ENCODE measurements around the gene TAF1B. TPM values are rescaled to one million over a fixed set of nuclear protein-coding genes. Genes with fewer than 3 reads are reported as not detected.

TAF1B gene
- total RNA-seq, 1 donor = 29.8 TPM

DNA sequence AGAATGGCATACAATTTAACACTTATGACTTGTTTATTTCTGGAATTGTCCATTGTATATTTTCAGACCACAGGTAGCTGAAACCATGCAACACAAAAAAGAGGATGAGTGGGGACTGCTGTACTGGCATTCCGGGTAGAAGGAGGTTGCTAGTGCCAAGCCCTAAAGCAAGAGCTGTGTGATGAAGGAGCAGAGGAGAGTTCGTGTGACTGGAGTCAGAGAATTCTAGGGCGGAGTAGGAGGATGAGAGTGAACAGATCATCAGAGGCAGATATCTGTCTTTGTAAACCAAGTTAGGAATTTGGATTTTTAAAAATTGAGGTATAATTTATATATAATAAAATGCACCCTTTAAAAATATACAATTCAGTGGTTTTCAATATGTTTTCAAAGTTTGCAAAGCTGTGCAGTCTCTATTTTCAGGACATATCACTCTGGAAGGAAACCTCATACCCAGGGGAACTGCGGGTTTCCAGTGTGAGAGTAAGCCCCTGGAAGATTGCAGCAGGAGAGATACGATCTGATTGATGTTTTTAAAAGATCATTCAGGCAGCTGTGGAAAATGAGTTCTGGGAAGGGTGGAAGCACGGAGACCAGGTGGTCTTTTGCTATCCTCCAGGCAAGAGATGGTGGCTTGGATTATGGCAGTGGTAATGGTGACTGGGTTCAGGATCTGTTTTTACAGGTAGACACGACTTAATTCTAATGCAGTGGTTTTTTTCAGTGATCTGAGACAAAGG, 36.4 kb downstream of the TAF1B start:
- TF ChIP-seq, protein P1, sequence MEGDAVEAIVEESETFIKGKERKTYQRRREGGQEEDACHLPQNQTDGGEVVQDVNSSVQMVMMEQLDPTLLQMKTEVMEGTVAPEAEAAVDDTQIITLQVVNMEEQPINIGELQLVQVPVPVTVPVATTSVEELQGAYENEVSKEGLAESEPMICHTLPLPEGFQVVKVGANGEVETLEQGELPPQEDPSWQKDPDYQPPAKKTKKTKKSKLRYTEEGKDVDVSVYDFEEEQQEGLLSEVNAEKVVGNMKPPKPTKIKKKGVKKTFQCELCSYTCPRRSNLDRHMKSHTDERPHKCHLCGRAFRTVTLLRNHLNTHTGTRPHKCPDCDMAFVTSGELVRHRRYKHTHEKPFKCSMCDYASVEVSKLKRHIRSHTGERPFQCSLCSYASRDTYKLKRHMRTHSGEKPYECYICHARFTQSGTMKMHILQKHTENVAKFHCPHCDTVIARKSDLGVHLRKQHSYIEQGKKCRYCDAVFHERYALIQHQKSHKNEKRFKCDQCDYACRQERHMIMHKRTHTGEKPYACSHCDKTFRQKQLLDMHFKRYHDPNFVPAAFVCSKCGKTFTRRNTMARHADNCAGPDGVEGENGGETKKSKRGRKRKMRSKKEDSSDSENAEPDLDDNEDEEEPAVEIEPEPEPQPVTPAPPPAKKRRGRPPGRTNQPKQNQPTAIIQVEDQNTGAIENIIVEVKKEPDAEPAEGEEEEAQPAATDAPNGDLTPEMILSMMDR (IDR thresholded peaks at IDR 0.05; ENCODE audit: insufficient read depth, low read depth, low read length) = no peak
- no peak for DNase-seq (ENCODE audit: low read depth)
- H3K4me3 ChIP-seq (ENCODE audit: low read depth, low read length) = no peak overlapping the region

DNA sequence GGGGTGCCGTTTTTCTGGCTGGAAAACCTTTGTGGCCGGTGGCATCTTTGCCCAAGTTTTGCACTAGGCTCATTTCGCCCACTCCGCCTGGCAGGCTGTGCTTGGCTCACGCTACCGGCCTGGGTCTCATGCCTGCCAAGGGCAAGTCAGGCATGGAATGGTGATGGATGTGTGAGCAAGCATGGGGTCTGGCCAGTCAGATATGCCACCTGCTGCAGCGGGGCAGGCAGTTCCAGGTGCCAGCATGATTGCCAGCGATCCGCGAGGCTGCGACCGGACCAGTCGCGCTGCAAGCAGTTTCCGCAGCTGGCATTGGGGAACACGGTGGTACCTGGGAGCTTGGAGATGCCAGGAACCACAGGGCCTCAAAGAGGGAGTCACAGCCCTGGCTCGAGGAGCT, 40.6 kb downstream of the TAF1B start:
- TF ChIP-seq, protein P1 (IDR thresholded peaks at IDR 0.05; ENCODE audit: insufficient read depth, low read depth, low read length) = no peak
- H3K4me3 ChIP-seq (ENCODE audit: low read depth, low read length) = no peak overlapping the region
- DNase-seq (ENCODE audit: low read depth) = no peak

DNA sequence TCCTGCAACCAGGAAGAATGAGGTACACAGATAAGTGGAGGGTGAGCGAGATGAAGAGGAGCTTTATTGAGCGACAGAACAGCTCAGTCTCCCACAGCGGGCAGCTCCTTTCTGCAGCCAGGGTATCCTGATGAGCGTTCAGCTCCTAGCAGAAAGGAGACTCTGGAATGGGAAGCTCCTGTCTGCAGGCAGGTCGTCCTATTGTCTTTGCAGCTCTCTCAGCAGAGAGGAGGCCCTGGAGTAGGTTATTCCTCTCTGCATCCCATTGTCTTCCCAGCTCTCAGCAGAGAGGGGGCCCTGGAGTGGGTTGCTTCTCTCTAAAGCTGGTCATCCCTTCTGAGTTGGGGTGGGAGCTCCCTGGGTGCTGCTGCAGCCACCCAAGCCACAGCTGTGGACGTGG, 41.2 kb downstream of the TAF1B start:
- no peak overlapping the region for H3K4me3 ChIP-seq (ENCODE audit: low read depth, low read length)
- TF ChIP-seq, protein P1 (IDR thresholded peaks at IDR 0.05; ENCODE audit: insufficient read depth, low read depth, low read length) = no peak
- DNase-seq (ENCODE audit: low read depth) = no peak

DNA sequence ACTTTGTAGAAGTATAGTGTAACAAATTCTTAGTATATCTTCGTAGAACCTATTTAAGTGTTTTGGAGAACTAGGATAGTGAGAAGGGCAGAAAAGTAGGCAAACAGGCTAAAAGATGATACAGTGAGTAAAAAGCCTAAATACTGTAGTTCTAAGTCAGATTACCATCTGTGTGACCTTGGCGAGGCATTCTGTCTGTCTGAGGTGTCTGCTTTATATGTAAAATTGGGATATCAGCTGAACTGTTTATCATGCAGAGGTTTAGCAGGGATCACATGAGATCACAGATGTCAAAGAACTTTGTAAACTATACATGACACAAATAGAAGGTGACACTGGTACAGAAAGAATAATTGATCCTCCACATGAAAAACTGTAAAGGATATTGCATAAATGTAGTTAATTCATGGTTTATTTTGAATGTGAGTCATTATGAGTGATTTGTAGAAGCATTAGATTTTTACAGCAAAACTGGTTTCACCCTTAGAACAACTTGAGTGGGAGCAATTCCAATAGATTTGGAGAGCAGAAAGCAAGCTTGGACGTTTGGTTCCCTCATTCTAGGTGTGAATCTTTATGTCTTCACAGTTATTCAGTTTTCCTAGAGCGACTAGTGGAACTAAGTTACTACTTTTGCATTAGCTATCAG, 41.9 kb downstream of the TAF1B start:
- TF ChIP-seq, protein P1 (IDR thresholded peaks at IDR 0.05; ENCODE audit: insufficient read depth, low read depth, low read length) = no peak
- DNase-seq (ENCODE audit: low read depth) = no peak
- no peak overlapping the region for H3K4me3 ChIP-seq (ENCODE audit: low read depth, low read length)

DNA sequence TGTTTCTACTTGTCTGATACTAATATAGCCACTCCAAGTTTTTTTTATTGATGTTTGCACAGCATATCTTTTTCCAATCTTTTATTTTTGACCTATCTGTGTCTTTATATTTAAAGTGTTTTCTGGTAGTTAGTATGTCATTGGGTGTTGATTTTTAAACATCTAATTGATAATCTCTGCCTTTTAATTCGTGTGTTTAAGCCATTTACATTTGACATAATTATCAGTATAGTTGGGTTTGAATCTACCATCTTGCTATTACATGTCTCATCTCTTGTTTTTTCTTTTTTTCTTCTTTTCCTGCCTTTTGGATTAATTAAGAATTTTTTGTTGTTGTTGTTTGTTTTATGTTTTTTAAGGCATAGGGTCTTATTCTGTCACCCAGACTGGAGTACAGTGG, 44.2 kb downstream of the TAF1B start:
- DNase-seq (ENCODE audit: low read depth) = no peak
- TF ChIP-seq, protein P1 (IDR thresholded peaks at IDR 0.05; ENCODE audit: insufficient read depth, low read depth, low read length) = no peak
- no peak overlapping the region for H3K4me3 ChIP-seq (ENCODE audit: low read depth, low read length)

DNA sequence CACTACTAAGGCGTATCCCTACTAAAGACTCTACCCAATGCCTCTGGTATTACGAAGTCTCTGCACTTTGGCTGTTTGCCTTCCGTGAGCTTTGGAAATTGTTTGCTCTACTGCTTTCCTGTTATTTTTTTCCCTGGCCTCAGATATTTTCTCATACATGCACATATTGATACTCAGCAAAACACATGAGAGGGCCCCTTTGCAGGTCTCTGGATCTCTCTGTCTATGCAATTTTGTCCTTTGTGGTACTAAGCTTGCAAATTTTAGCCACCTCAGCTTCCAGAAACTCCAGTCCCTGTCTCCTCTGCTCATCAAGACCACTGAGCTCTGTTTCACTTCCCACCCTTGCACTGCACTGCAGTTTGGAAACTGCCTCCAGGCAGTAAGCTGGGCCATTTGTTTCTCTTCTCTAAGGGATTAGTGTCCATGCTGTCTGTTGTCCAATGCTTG, 46.6 kb downstream of the TAF1B start:
- TF ChIP-seq, protein P1 (IDR thresholded peaks at IDR 0.05; ENCODE audit: insufficient read depth, low read depth, low read length) = no peak
- H3K4me3 ChIP-seq (ENCODE audit: low read depth, low read length) = no peak overlapping the region
- no peak for DNase-seq (ENCODE audit: low read depth)
